ENCODE data around the gene BLM.

BLM gene

DNA sequence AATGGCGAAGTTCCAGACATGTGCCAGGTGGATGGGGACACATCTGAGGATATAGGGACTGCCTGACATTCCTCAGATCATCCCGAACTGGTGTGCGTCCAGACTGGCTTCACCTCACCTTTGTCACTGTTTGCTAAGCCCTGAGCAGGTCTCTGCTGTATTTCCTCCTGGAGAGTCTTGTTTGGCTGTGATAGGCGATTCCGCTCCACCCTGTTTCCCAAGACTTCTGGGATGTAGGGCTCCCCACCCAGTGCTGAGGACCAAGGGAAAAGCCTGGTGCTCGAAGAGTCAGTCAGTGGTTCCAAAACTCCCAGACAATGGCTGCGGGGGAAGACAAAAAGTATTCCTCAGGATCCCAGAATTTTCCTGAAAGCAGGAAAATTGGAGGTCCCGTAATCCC, 140.2 kb downstream of the BLM start:
- no peak for DNase-seq

DNA sequence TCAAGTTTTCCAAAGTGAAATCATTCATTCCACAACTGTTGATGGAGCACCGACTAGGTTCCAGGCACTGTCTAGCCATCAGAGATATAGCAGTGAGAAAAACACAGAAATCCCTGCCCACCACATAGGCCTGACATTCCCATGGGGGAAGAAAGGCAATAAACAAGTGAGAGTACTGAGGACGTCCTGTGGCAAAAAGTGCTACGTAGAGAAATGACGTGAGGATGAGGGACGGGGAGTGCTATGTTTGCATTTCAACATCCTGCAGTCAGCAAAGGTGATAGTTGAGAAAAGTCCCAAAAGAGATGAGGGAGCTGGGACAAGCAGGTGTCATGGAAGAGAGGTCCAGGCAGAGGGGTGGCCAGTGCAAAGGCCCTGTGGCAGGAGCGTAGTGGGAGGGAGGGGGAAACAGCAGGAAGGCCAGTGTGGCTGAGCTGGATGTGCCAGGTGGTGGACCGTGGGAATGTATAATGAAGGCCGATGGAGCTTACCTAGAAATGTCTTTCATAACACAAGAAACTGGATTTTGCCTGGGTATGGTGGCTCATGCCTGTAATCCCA, 140.8 kb downstream of the BLM start:
- no peak for DNase-seq

DNA sequence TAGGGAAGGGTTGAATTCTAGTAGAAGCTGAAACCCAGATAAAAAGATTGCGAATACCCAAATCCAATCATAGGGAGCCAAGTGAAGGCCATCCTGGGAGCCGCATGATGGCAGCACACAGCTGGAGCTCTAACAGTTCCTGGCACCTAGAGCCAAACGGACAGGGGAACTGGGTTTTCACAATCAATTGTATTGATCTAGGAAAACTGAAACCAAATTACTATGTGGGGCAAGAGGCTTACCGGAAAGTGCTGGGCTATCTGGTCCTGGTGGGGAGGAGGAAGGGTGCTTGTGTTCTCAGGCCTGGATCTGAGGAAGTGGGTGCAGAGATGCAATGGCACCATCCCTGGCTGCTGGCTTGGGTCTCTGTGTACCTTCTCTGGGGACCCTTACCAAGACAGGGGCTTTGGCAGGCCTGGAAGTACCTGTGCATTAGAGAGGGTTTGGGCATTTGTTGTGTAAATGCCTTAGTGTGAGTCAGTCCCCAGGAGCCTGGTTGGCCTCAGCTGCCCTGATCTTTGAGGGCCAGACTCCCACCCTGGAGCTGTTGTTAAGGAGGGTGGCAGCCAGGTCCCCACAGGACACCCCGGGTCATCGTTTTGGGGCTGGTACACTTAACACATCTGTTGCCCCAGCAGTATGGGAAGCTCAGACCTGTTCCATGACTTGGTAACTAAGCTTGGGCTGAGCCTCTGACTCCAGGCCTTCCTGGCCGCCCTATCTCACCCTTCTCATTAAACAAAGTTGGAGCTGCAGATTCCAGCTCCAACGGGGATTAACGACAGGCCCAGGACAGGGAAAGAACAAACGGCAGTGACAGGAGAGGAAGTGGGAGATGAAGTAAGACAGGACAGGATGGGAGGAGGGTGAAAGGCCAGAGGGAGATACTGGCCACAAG, 142.3 kb downstream of the BLM start:
- DNase-seq, result no peak

DNA sequence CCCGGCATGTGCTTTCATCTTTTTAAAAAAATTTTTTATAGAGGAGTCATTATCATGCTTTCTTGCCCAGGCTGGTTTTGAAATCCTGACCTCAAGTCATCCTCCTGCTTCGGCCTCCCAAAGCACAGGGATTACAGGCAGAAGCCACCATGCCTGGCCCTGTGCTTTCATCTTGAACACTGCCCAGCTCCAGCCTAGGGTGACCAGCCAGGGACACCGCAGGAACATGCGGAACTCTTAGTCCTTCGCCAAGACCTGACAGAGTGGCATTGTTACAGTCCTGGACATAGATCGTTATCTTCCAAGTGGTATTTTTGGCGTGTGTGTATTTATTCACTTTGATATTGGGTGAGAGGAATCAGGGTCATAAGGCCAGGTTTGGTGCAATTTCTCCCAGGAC, 143.3 kb downstream of the BLM start:
- no peak for DNase-seq

DNA sequence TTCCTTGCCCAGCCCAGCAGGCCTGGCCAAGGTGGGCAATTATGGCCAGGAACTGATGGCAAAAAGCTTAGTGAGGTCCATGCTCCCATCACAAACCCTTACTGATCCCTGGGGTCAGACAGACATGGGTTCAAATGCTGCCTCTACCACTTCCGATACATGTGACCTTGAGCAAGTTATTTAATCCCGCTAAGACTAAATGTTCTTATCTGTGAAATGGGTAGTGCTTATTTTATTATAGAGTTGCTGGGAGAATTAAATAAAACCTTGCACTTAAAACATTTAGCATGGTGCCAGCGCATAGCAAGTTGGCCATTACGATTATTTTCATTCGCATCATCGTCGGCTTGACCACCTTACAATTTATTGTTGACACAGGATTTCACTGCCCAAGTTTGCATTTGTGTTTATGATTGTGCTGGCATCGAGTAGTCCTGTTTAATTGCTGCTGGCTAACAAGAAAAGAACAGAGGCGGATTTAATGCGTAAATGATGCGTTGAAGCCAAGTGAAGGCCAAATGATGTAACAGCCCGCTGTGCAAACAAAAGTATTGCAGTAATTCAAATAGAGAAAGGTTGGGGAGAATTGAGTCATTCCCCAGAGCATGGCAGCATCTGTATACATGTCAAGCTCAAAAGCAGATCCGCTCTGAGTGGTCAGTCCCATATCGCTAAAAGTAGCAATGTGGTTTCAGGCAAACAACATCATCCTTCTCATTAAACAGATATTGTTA, 144.0 kb downstream of the BLM start:
- no peak for DNase-seq

DNA sequence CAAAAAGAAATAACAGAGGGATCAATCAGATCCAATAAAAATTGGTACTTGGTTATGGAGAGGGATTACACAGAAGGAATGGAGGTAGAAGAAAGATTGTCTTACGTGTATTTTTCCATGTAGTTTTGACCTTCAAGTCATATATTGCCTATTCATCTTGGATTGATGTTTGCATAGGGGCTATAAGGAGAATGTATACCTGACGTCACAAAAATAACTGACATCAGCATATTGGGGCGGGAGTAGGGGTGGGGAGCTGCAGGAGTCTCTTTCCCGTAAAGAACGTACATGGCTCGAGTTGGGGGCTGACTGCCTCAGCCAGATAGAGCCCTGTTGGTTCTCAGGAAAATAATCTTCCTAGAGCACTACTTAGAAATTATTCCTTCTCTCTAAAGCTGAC, 145.3 kb downstream of the BLM start:
- no peak for DNase-seq

DNA sequence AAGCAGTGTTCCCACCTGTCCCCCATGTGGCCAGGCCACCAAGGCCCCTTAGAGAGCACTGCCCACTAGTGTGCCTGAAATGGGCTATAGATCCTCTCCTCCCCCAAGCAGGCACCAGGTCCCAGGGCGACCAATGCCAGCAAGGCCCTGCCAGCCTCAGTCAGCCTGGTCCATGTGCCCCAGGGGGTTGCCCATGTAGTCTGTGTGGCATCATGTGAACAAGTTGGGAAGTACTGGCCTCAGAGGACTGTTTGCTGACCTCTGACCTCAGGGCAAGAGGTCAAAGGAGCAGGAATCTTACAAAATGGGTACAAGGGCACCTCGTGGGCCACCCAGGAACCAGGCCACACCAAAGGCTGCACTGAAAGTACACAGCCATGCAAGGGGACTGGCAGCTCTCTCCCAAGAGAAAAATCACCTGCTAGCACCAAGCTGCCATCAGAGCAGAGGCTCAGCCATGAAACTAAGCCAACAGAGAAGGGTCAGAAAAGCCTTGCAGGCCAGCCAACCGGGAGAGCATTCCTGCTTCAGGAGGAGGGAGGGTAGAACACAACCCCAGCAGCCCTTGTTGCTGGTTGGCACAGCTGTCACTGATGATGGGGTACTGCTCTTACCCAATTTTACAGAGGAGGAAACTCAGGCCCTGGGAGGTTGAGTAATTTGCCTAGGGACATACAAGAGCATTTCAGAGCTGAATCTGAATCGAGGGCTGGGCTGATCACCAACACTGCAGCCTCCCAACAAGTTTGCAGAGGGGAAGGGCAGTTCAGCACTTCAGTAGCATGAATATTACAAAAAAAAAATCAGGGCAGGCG, 146.0 kb downstream of the BLM start:
- peak; percentile 80 to 86 for DNase-seq

DNA sequence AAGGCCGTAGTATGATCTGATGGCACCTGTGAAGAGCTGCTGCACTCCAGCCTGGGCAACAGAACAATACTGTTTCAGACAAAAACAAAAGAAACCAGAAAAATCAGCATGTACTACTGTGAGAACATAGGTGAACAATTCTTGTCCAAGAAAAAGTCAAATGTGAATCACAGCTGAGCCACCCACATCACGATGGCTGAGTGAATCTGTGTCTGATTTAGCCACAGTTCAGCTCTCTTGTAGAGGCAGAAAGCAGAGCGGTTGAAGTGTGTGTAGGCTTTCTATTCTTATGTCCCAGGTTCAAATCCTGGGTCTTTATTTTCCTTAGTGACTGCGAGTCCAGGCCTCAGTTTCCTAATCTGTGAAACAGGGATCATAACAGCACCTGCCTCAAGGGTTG, 146.8 kb downstream of the BLM start:
- DNase-seq, result no peak

DNA sequence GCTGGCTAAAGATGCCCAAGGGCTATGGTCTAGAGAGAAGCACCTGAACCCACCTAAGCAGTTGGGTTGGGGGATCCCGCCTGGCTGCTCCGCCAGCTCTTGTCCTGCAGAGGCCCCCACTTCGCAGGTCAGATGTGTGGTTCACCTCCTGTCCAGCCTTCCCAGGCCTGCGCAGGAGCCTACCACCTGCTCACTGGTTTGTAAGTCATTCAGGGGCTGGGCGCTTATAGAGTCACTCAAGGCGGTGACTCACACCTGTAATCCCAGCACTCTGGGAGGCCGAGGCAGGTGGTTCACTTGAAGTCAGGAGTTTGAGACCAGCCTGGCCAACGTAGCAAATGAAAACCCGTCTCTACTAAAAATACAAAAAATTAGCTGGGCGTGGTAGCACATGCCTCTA, 147.4 kb downstream of the BLM start:
- no peak for DNase-seq

DNA sequence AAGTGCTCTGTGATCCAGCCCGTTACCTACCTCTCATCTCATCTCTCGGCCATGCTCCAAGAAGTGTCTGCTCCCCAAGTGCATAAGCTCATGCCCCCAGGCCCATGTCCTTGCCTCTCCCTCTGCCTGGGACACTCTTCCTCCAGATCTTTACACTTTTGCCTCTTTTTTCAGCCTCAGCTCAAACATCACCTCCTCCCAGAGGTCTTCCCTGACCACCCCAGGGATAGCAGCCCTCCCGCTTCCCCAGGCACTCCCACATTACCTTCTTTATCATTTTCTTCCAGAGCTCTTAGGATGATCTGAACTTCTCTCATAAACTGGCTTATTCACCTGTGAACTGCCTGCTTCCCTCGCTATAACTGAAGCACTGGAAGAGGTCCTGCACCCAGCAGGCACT, 148.6 kb downstream of the BLM start:
- DNase-seq, result no peak
